HG03521 (cell line): Measurements from ENCODE around the gene BRINP1.
"Not testable (repeated sequence)": the region's sequence is repeated elsewhere in the genome, so short reads cannot be mapped to it uniquely, and the experiment has no call there.

ENCODE experiments used
- ATAC-seq: cut with Tn5 transposase; IDR thresholded peaks from one replicate; pipeline ENCODE4 v1.9.1; 2021; ENCODE audit warnings: mild to moderate bottlenecking, moderate library complexity; ENCODE audit not compliant: unreplicated experiment

BRINP1 gene

DNA sequence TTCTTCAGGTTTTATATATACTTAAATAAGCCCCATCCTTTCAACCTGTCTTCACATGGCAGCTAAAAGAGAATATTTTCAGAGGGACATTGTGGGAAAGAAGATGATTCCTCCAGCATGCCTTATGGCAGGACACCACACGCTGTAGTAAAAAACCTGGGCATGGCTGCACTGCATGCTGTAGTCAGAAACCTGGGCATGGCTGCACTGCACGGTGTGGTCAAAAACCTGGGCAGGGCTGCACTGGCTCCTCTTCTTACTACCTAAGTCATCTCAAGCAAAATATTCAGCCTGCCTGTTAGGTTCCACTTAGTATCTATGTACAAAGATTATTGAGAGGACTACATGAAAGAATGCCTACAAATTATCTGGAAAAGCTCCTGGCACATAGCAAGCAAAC lies 153.6 kb downstream of the BRINP1 start:
- no peak for ATAC-seq

DNA sequence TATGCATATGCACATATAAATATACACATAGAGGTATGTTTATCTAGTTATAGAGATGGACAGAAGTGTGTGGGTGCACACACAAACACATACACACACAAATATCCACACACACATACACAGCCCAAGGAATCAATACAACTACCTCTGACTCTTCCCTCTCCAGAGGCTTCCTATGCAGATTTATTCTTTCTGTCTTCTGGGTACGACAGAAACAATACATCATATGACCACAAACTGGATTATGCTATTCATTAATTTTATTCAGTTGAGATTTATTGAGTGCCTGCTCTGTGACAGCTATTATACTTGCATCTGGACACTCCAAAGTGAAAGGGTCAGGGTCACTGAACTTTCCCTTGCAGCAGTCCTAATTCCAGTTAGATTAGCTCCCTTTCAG lies 155.8 kb downstream of the BRINP1 start:
- ATAC-seq: no peak

DNA sequence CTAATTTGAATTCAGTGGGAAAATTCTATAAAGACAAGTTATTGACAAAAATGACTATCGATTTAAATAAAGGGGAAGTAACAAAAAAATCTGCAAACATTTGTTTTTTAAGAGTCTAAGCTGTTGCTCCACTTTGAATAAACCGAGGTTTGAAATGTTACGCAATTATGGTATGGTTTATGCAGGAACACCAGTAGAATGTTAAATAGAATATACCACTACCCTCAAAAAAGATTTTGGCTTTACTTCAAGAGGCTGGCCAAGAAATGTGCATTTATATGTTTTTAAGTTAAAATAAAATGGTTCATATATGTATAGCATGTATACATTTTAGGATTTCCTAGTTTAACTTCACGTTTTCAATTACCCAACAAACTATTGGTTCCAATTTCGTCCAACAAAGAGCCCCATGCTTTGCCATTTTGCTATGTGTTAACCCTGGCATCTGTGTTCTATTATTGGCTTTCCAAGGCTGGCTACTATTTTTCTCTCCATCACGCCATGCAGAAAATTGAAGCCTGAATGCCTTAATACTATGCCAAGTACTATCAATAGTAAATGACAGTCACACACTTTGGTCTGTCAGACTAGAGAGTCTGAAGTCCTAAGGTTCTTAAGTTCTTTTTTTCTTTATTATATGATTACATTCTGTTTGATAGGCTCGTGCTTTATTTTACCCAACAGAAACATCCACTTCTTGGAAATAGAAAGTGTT lies 171.2 kb downstream of the BRINP1 start:
- no peak for ATAC-seq

DNA sequence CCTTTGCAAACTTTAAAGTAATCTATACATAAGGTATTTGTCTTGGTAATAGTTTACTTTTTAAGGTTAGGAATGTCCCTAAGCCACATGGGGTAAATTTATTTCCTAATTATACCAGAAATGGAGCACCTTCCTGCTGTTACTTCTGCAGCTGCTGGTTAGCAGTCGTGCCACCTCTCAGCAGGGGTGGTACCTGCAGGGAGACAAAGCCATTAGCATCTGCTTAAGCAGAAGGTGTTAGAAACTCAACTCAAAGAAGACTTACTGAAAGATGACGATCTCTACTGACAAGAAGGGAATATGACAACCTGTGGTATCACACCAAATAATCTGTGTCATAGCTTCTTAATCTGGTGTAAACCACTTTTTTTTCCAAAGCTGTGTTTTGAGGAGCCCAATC lies 173.7 kb downstream of the BRINP1 start:
- no peak for ATAC-seq

DNA sequence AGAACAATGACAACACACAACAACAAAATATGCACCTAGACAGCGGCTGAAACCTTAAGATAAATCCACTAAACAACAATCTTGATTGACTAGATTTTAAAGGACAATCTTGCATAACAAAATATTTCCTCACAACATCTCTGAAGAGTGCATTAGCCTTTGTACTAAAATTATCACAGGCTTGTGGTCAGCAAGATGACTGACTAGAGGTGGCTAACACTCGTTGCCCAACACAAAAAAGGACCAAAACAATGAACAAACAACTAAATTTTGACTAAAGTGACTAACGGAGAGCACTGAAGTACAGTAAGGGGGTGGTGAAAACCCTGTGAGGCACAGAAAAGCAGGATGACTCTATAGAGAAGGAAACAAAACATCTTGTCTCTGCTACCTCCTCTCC lies 183.9 kb downstream of the BRINP1 start:
- no peak for ATAC-seq

DNA sequence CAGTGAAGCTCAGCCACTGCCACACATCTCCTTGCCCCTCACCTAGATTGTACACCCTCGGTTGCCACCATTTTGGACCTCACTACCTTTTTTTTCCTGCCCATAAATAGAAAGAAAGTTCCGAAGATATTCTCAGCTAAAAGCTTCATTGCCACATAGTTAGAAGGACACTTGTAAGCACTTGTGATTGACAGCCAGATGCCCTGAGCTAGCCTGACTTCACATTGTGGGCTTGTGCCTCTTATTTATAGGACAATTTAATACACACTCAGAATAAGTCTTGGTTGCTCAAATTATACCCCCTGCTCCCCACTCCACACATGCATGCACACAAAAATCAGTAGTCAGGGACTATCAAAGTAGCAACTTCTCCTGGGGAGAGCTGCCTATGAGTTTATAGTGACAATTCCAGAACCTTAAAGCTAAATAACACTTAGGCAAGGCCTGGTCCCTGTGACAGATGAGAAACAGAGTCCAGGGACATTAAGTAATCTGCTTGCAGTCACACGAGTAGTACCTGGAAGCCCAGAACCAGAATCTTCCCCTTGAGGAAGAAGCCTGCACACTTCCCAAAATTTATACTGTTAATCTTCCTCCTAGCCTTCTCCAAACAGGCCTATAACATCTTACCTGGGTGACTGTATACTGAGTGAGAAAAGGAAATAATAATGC lies 184.8 kb downstream of the BRINP1 start:
- ATAC-seq: no peak

DNA sequence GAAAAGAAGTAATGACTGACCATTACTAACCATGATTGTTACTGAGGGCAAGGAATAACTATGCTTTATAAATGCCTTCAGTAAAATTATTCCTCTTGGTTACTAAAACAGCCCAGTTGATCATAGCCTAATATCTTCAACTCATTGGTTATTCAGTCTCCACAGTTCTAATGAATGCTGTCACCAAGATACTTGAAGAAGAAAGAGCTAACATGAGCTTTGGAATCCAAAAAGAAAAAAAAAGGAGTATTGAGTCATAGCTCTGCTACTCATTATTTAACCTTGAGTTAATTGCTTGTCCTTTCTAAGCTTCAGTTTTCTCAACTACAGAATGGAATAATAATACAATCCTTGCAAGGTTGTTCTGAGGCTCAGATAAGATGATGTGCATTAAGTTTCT lies 187.7 kb downstream of the BRINP1 start:
- ATAC-seq: no peak

DNA sequence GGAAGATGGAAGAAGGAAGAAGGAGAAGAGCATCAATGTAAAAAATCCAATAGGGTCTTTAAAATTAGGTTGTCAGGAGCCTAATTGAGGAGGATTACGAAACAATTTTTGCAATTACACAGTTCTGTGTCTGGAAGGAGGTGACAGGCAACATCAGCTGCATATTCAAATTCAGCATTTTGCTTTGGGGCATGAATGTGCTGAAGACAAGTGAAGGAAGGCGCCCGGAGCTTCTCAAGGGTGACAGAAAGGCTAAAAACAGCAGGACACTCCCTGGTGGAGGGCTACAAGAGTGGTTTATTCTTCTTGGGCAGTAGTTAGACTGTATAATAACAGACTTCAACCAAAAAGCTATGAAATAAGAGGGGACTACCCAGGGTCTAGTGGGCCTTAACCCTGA lies 188.3 kb downstream of the BRINP1 start:
- ATAC-seq: no peak

DNA sequence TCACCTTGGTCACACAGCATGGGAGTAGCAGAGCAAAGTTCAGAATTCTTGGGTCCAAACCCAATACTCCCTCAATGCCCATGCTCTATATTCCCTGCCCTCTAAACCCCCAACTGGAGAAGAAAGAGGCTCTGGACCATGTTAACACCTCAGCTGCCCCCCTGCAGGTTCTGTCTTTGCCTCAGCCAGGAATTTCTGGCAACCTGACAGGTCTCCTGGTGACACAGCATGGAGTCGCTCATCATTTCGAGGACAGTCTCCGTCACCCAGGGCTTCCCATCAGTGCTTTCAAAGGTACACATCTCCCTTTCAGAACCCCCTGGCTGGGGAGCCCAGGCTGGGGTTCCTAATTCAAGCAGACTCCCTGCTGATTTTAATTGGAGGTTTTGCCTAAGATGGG lies 189.5 kb downstream of the BRINP1 start:
- ATAC-seq: no peak

DNA sequence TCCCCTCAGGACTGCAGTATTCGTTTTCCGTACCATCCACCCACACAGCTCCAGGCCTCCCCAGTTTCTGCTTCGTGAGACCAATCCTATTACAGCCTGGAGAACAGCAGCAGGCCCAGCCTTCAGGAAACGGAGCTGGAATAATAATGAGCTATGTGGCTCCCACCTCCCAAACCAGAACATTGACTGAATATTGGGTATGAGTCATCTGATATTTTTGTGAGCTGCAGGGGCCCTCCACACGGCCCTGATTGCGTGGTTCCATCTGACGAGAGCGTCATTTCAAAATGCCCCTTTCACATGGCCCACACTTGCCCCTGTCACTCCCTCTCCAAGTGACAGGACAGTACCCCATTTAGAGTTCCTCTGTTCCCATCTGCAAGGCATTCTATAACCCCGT lies 192.0 kb downstream of the BRINP1 start:
- ATAC-seq: no peak

DNA sequence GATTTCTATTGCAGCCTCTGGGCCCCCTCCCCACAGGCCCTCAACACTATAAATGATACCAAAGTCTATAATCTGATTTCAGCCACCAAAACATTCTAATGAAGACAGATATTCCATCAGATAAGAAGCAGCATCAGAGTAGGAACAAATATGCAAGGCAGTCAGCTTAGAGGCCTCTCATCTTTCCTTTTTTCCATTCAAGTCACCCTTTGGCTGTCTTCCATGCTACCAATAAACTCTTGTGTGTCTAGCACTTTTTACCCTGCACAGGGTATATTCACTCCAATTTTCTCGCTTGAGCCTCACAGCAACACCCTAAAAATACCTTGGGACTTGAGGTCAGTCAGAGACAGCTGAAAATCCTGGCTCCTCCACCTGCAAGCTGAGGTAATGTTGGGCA lies 193.7 kb downstream of the BRINP1 start:
- no peak for ATAC-seq

DNA sequence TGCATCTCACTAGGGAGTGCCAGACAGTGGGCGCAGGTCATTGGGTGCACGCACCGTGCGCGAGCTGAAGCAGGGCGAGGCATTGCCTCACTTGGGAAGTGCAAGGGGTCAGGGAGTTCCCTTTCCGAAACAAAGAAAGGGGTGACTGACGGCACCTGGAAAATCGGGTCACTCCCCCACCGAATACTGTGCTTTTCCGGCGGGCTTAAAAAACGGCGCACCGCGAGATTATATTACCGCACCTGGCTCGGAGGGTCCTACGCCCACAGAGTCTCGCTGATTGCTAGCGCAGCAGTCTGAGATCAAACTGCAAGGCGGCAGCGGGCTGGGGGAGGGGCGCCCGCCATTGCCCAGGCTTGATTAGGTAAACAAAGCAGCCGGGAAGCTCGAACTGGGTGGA lies 200.0 kb downstream of the BRINP1 start:
- ATAC-seq: not testable (repeated sequence)

DNA sequence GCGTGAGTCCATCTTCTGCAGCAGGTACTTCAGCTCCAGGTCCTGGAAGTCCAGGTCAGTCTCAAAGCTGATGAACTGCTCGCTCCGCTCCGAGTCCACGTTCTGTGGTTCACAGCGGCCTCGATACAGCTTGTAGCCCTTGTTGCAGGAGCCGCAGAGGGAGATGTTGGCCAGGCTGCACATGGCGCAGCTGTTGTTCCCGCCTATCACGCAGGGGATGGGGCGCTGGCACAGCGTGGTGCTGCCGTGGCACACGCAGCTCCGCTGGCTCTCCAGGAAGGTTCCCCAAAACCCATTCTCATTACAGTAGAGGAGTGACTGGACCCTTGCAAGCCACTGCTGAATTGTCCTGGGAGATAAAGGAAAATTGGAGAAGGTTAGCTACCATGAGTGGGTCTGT lies 201.4 kb downstream of the BRINP1 start:
- ATAC-seq: no peak

DNA sequence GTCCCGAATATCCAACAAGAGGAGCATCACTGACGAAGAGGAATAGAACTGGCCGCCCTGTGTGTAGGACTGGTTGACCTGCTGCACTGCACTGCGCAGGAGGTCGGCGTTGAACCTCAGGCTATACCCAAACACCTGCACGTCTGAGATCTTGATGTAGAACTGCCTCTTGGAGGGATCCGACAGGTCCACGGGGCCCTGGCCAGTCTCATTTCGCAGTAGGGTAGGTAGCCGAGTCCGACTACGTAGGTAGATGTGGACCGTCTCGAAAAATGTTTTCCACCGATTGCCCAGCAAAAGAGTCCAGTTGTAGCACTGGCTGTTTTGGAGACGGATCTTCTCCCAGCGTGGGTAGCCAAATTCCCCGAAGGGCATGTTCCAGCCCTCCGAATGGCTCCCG lies 202.0 kb downstream of the BRINP1 start:
- ATAC-seq: no peak

DNA sequence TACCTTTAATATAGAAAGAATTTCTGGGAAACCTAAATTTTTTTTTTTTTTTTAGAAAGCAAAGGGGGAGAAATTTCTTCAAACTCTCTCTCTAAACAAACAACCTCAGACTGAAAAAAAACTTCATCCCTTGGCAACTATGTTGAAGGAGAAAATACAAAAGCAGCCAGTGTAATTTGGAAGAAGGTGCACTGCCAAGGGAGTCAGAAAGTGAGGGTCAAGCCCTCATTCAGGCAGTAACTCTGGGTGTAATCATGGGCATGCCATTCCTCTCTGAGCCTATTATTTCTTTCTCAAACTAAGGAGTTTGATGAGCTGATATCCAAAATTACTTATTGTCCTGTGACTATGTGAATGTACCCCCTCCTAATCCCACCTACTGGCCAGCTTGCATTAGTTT lies 203.1 kb downstream of the BRINP1 start:
- ATAC-seq: no peak

DNA sequence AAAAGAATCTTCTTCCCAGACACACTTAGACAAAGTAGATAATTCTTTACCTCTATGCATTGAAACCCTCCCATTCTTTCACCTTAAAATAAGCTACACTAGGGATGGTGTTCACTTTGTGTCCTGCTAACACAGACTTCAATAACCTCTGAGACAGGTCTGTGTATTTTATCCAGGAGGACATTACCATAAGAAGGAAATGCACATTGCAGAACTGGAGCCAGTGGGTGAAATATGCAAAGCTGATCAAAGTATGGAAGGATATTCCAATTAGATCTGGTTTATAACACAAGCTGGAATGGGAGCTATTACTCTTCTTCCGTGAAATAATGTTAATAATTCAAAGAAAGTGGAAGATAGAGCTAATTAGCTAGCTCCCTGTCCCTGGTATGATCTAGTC lies 204.1 kb downstream of the BRINP1 start:
- no peak for ATAC-seq

DNA sequence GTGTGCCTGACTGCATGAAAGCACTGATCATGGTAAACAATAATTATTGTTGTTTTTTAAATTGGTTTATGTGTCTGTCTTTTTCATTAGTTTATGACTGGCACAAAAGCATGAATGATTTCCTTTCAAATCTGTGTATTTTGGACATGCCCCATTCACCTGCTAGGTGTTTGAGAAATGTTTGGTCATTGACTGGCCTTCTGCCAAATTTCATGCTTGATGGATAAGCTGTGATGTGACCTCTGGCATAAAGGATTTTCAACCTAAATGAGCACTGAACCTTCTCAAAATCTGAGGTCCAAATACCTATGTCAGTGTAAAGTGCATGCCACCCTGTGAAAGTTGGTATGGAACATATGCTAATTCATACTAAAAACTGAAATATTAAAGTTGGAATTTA lies 204.5 kb downstream of the BRINP1 start:
- no peak for ATAC-seq

DNA sequence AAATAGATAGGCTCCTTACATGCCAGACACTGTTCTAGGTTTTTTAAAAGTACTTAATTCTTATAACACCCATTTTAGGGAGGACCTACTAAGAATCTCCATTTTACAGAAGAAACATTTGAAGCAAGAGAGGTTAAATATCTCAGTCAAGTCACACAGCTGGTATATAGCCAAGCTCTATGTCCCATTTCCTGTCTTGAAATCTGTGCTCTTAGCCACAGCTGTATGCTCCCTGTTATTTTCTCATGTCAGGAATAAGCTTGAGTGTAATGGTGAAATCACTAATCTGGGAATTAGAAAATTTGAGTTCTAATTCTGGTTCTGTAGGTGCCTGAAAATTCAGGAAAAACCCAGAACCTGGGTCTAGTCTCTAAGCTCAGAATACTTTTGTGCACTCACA lies 208.7 kb downstream of the BRINP1 start:
- no peak for ATAC-seq

DNA sequence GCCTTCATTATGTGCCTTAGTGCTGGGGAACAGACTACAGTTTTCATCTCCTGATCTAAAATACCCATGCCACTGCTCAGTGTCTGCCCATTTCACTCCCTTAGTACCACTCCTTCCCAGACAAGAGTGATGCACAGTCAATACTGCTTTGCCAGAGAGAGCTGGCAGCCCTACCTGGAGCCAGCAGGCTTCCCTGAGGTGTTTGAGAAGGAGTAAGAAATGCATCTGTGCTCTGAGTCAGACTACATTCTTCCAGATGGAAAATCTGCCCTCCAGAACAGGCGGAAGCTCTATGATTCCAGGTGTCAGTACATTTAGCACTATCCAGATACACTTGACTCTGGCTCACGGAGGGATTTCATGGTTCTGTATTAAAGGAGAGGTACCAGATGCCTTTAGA lies 209.8 kb downstream of the BRINP1 start:
- no peak for ATAC-seq

DNA sequence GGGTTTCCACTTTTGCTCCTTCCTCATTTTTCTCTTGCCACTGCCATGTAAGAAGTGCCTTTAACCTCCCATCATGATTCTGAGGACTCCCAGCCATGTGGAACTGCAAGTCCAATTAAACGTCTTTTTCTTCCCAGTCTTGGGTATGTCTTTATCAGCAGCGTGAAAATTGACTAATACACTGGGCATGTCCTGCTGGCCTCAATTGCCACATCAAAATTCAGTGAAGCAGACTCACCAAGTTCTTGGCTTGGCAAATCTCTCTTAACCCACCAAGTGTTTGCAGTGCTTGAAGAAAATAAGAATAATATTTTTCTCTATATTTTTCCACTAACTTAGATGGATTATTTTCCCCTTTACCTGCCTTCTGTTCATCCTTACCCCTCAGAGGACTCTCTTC lies 212.0 kb downstream of the BRINP1 start:
- no peak for ATAC-seq

DNA sequence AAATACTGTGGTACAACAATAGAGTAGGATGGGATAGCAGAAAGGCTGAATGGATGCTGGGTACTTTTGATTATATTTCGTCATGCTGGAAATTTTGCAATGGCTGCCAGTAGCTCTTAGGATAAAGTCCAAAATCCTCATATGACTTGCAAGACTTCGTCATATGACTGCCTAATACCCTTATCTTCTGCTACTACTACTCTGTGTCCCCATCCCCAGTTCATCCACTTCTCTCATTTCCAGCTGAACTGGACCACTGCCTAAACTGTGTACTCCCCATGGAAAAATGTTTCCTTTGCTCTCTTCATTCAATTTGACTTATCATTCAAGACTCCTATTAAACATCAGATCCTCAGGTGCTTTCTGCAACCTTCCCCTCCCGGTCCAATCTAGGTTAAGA lies 212.9 kb downstream of the BRINP1 start:
- no peak for ATAC-seq

DNA sequence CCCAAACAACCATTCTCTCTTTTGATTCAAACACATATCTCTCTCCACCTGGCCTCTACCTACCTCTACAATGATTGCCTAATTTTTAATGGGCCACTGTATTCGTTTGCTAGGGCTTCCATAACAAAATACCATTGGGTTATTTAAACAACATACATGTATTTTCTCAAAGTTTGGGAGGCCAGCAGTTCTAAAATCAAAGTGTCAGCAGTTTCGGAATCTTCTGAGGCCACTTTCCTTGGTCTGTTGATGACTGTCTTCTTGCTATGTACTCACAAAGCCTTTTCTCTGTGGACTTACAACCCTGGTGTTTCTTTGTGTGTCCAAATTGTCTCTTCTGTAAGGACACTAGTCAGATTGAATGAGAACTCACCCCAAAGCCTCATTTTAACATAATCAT lies 214.7 kb downstream of the BRINP1 start:
- ATAC-seq: no peak

DNA sequence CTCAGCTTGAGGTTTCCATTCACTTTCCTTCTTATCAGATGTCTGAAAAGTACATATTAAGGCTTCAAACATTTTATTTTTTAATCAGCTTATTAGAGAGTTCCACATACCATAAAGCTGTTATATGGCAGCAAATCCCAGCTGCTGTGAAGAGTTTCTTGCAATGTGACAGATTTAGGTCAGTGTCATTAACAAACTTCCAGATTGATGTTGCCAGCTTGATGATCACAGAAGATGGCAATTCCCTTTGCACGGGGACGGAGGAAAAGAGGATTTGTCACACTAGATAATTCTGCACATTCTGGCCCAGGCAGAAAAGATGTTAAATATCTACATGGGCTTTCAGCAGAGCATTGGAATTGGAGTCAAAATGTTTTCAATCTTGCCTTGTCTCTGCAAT lies 215.8 kb downstream of the BRINP1 start:
- no peak for ATAC-seq
